Measurements from ENCODE around the gene THSD1.
"Not testable (repeated sequence)": the region's sequence is repeated elsewhere in the genome, so short reads cannot be mapped to it uniquely, and the experiment has no call there.

Gene THSD1

DNA sequence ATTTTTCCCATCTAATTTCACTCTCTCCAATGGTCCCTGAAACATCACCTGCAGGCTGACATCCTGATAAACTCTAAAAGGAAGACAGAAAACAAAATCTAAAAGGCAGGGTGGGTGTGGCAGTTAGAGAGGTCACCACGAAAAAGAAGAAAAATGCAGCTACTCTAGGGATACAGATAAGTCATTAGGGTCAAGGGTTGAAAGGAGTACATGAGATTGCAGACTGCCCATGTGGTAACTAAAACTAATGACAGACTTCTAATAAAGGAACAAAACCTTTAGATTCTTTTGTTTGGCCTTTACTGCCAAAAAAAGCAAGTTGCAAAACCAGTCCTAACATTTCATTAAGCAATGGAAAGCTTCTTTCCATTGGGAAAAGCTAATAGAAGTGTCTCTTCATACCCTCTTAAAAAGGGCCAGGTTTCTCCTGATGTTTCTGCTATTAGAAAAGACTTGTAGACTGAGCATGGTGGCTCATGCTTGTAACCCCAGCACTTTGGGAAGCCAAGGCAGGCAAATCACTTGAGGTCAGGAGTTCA lies 31.0 kb downstream of the THSD1 start:
- no peak overlapping the region for H3K4me3 ChIP-seq (ENCODE audit: low read length)
- no peak for DNase-seq (ENCODE audit: low read depth)
- TF ChIP-seq, protein P1, sequence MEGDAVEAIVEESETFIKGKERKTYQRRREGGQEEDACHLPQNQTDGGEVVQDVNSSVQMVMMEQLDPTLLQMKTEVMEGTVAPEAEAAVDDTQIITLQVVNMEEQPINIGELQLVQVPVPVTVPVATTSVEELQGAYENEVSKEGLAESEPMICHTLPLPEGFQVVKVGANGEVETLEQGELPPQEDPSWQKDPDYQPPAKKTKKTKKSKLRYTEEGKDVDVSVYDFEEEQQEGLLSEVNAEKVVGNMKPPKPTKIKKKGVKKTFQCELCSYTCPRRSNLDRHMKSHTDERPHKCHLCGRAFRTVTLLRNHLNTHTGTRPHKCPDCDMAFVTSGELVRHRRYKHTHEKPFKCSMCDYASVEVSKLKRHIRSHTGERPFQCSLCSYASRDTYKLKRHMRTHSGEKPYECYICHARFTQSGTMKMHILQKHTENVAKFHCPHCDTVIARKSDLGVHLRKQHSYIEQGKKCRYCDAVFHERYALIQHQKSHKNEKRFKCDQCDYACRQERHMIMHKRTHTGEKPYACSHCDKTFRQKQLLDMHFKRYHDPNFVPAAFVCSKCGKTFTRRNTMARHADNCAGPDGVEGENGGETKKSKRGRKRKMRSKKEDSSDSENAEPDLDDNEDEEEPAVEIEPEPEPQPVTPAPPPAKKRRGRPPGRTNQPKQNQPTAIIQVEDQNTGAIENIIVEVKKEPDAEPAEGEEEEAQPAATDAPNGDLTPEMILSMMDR (conservative IDR thresholded peaks at IDR 0.05; ENCODE audit: low read depth, low read length) = no peak

DNA sequence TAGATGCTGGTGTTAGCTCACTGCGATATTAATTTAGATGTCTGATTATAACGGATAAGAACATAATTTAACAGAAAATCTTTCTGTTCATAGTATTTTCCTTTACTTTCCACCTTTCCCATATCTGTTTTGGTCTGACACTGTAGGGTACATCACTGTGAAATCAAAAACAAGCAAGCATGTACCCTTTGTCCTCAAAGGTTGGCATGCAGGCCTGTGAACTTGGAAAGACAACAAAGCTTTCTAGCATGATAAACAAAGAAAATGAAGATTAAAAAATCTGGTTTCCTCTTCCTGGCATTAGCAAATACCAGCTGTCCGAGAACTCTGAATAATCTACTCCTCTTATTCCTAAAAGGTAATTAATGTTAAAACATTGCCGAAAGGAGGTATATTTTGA lies 31.6 kb downstream of the THSD1 start:
- no peak overlapping the region for H3K4me3 ChIP-seq (ENCODE audit: low read length)
- TF ChIP-seq, protein P1 (conservative IDR thresholded peaks at IDR 0.05; ENCODE audit: low read depth, low read length) = no peak
- no peak for DNase-seq (ENCODE audit: low read depth)

DNA sequence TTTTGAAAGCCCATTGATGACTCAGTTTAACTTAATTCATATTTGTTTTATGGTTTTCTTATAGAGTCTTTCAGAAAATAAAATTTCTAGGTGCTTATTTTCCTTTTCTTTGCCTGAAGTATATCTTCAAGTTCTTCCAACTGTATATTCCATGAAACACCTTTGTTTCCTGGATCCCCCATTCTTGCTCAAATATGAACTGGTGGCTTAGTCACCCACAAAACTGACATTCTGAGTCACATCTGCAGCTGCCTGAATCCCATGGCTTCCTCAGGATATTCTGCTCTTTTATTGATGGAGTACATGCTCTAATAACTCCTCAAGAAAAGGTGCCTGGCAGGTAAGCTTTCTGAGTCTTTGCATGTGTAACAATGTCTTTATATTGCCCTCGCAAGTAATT lies 32.7 kb downstream of the THSD1 start:
- DNase-seq (ENCODE audit: low read depth); H3K4me3 ChIP-seq (ENCODE audit: low read length): not testable (repeated sequence)

DNA sequence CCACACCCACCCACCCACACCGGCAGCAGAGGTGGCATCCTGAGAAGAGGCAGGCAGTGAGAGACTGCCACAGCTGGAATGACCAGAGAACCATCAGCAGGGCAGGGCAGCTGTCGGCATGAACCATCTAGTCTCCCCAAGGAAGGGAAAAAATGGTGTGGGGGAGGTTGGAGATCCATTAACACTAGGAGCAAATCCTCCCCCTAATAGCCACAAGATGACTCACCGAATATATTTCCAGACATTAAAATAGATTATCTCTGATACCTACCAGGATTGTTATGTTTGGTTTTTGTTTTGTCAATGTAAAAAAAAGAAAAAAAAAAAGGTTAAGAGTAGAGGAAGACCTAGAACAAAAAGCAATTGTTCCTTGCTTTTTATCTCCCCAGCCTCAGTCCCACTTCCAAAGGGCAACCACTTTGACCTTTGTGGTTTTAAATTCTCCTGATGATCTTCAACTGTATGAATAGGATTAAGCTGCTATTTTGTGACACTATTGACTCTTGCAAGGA lies 34.2 kb downstream of the THSD1 start:
- no peak overlapping the region for H3K4me3 ChIP-seq (ENCODE audit: low read length)
- no peak for DNase-seq (ENCODE audit: low read depth)
- TF ChIP-seq, protein P1 (conservative IDR thresholded peaks at IDR 0.05; ENCODE audit: low read depth, low read length) = no peak

DNA sequence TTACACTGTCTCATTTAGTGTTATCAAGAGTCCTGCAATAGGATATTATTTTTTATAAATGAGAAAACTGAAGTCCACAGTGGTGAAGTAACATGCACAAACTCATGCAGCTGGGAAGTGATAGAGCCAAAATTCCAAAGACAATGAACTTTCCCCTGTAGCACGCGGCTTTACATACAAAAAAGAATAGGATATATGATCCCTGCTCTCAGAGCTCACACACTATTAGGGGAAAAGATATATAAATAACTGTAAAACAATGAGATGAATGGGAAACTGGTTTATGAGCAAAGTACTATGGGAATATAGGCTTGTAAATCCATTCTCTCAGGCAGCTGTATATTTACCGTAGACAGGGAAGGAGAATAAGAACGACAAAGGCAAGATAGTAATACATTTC lies 39.7 kb downstream of the THSD1 start:
- no peak for DNase-seq (ENCODE audit: low read depth)
- TF ChIP-seq, protein P1 (conservative IDR thresholded peaks at IDR 0.05; ENCODE audit: low read depth, low read length) = no peak
- H3K4me3 ChIP-seq (ENCODE audit: low read length) = no peak overlapping the region

DNA sequence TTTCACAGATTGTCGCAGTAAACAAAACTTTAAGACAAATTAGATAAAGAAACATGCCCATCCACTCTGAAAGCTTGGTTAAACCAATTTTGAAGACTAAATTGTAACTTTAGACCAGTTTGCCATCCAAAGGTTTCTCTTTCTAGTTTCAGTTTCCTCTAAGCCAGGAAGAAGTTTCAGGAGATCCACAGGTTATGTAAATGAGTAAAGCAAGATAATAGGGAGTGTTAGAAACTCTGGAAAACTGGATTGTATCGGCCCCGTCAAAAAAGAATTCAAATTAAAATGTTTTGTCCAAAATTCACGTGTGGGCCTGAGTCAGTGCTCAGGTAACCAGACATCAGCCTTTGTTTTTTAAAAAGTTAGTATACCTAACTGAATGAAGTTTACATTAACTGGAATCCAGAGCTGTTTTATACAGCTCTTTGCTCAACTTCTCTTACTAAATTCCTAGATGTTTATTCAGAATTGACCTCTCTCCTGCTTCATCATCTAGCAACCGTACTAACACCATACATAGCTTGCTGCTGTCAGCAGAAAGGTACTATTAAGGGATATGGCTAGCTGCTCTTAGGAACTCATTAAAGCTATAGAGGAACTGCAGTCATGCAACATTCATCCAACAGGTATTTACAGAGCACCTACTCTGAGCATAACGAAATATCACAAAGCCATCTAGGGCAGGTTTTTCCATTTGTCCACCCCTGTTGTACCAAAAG lies 43.6 kb downstream of the THSD1 start:
- not testable (repeated sequence) for DNase-seq (ENCODE audit: low read depth); H3K4me3 ChIP-seq (ENCODE audit: low read length)

DNA sequence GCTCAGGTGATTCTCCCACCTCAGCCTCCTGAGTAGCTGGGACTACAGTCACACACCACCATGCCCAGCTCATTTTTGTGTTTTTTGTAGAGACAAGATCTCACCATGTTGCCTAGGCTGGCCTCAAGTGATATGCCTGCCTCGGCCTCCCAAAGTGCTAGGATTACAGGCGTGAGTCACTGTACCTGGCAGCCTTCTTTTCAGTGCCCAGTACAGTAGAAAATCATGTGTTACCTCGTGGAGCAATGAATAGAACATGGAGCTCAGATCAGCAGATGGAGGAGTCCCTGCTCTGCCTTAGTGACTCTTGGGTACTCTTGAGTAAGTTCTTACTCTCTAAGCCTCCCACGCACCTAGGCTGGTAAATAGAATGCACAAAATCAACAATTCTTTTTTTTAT lies 44.7 kb downstream of the THSD1 start:
- H3K4me3 ChIP-seq (ENCODE audit: low read length) = no peak overlapping the region
- TF ChIP-seq, protein P1 (conservative IDR thresholded peaks at IDR 0.05; ENCODE audit: low read depth, low read length) = no peak
- no peak for DNase-seq (ENCODE audit: low read depth)

DNA sequence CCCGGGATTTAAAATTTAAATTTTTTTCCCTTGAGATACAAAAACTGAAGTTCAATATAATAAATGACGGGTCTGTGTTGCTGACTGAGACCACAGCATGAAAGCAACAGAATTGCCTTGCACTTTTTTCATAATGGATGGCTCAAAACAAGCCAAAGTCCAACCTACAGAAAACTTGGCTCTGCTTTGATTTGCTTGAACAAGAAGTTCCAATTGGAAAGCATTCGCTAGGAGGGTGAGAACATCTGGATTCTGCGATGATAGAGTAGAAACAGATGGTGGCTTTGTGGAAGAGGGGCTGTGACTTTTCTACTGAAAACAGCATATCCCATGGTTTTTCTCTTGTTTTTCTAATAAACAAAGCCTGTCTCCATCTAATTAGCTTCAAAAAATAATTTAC lies 46.4 kb downstream of the THSD1 start:
- TF ChIP-seq, protein P1 (conservative IDR thresholded peaks at IDR 0.05; ENCODE audit: low read depth, low read length) = no peak
- H3K4me3 ChIP-seq (ENCODE audit: low read length) = no peak overlapping the region
- no peak for DNase-seq (ENCODE audit: low read depth)
